Measurements from ENCODE around the gene TRMT61A.

The TRMT61A gene

GRCh38 chr14:103560691-103561090 lies 31.7 kb downstream of the TRMT61A start:
- H3K9ac ChIP-seq (ENCODE audit: low read length) = peak overlapping the region; percentile 98
- peaks cover 87% of the 10 kb centered on the region for H3K79me2 ChIP-seq (ENCODE audit: insufficient read depth, low read length)
- TF ChIP-seq EZH2phosphoT487 (conservative IDR thresholded peaks at IDR 0.05; ENCODE audit: low read length) = no peak
- TF ChIP-seq, protein P1, sequence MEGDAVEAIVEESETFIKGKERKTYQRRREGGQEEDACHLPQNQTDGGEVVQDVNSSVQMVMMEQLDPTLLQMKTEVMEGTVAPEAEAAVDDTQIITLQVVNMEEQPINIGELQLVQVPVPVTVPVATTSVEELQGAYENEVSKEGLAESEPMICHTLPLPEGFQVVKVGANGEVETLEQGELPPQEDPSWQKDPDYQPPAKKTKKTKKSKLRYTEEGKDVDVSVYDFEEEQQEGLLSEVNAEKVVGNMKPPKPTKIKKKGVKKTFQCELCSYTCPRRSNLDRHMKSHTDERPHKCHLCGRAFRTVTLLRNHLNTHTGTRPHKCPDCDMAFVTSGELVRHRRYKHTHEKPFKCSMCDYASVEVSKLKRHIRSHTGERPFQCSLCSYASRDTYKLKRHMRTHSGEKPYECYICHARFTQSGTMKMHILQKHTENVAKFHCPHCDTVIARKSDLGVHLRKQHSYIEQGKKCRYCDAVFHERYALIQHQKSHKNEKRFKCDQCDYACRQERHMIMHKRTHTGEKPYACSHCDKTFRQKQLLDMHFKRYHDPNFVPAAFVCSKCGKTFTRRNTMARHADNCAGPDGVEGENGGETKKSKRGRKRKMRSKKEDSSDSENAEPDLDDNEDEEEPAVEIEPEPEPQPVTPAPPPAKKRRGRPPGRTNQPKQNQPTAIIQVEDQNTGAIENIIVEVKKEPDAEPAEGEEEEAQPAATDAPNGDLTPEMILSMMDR (IDR thresholded peaks at IDR 0.05; ENCODE audit: insufficient read depth, low read length, poor library complexity, severe bottlenecking) = no peak
- H3K36me3 ChIP-seq (ENCODE audit: low read length) = peaks cover 13% of the 10 kb centered on the region
- H3K27me3 ChIP-seq (ENCODE audit: low read length) = no peaks in the 10 kb centered on the region
- H4K20me1 ChIP-seq (ENCODE audit: low read depth, low read length) = peaks cover 19% of the 10 kb centered on the region; the same call in 1 of the 2 replicates
- H3F3A ChIP-seq (ENCODE audit: insufficient read depth) = peaks cover 13% of the 10 kb centered on the region; the same call in 1 of the 2 replicates
- no peaks in the 10 kb centered on the region for H3K9me2 ChIP-seq (replicated peaks; ENCODE audit: insufficient read depth, low read length)
- no peaks in the 10 kb centered on the region for H3K9me3 ChIP-seq (ENCODE audit: insufficient read depth, low read length)
- peak overlapping the region; percentile 95 for H3K4me3 ChIP-seq (ENCODE audit: insufficient read depth, low read length, poor library complexity, severe bottlenecking)
- H3K27ac ChIP-seq (ENCODE audit: low read depth, low read length) = no peak overlapping the region
- peak overlapping the region; percentile 99 for H3K4me2 ChIP-seq (ENCODE audit: low read depth, low read length, poor library complexity, severe bottlenecking)
- H2AFZ ChIP-seq (ENCODE audit: low read depth, low read length, severe bottlenecking) = no peak overlapping the region

DNA sequence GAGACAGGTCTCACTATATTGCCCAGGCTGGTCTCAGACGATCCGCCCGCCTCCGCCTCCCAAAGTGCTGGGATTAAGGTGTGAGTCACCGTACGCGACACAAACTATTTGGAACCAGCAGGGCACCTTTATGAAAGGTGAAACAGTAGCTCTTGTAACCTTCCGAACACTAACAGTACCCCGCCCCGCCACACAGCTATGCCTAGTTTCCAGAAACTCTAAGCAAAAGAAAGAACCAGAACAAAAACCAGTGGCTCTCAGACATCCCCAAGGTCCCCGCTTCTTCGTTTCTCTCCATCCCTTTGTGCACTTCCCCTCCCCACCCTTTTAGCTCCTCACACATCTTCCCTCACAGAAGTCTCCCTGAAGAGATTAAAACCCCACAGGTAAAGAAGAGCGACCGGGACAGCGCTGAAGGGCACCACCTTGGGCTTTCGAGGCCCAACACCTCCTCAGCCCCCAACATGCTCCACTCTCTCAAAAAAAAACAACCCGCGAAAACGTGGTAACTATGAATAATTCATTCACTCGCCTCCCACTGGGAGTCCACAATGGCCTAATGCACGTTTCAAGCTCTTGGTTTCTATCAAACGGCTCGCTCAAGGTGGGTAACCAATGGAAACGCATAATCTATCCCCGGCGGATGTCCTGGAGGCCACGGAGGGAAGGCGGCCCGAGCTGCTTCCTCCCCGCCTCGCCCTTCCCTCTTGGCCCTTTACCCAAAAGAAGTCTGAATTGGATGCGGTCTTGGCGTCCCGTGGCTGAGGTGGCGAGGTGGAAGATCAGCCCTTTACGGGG lies 32.6 kb downstream of the TRMT61A start:
- Histone ChIP-seq H3K27ac (ENCODE audit: low read depth, low read length) (peak overlapping the region; percentile 85), H3K4me2 (ENCODE audit: low read depth, low read length, poor library complexity, severe bottlenecking) (peak overlapping the region; percentile 99), H4K20me1 (ENCODE audit: low read depth, low read length) (peaks cover 19% of the 10 kb centered on the region; the same call in 1 of the 2 replicates), H3K9ac (ENCODE audit: low read length) (peak overlapping the region; percentile 98), H3K9me3 (ENCODE audit: insufficient read depth, low read length) (no peaks in the 10 kb centered on the region), H3K36me3 (ENCODE audit: low read length) (peaks cover 13% of the 10 kb centered on the region), H3K79me2 (ENCODE audit: insufficient read depth, low read length) (peaks cover 92% of the 10 kb centered on the region), H3F3A (ENCODE audit: insufficient read depth) (peaks cover 13% of the 10 kb centered on the region; the same call in 1 of the 2 replicates), H2AFZ (ENCODE audit: low read depth, low read length, severe bottlenecking) (peak overlapping the region; percentile 87), H3K4me3 (ENCODE audit: insufficient read depth, low read length, poor library complexity, severe bottlenecking) (peak overlapping the region; percentile 95), H3K9me2 (replicated peaks; ENCODE audit: insufficient read depth, low read length) (no peaks in the 10 kb centered on the region), H3K27me3 (ENCODE audit: low read length) (no peaks in the 10 kb centered on the region)
- TF ChIP-seq, protein P1 (IDR thresholded peaks at IDR 0.05; ENCODE audit: insufficient read depth, low read length, poor library complexity, severe bottlenecking) = no peak
- no peak for TF ChIP-seq EZH2phosphoT487 (conservative IDR thresholded peaks at IDR 0.05; ENCODE audit: low read length)

DNA sequence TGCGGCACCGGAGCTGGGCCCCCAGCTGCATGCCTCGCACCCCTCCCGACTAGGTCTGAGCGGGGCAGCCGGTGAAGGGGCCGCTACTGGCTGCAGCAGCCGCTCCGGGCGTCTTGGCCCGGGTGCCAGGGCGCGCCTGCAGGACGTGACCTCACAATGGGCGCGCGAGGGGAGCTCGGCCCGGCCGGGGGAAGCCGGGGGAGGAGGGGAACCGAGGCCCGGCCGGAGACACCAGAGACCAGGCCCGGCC lies 33.1 kb downstream of the TRMT61A start:
- H3K79me2 ChIP-seq (ENCODE audit: insufficient read depth, low read length) = peaks cover 91% of the 10 kb centered on the region
- peaks cover 13% of the 10 kb centered on the region for H3K36me3 ChIP-seq (ENCODE audit: low read length)

More for the DNA sequence above, 33.1 kb downstream of the TRMT61A start:
- Histone ChIP-seq H3K9me3 (ENCODE audit: insufficient read depth, low read length) (no peaks in the 10 kb centered on the region), H3K4me2 (ENCODE audit: low read depth, low read length, poor library complexity, severe bottlenecking) (peak overlapping the region; percentile 99), H3K27ac (ENCODE audit: low read depth, low read length) (peak overlapping the region; percentile 85), H3K9me2 (replicated peaks; ENCODE audit: insufficient read depth, low read length) (no peaks in the 10 kb centered on the region), H3K4me3 (ENCODE audit: insufficient read depth, low read length, poor library complexity, severe bottlenecking) (peak overlapping the region; percentile 95), H3F3A (ENCODE audit: insufficient read depth) (peaks cover 8% of the 10 kb centered on the region; the same call in 1 of the 2 replicates), H3K9ac (ENCODE audit: low read length) (peak overlapping the region; percentile 98), H4K20me1 (ENCODE audit: low read depth, low read length) (peaks cover 19% of the 10 kb centered on the region; the same call in 1 of the 2 replicates), H2AFZ (ENCODE audit: low read depth, low read length, severe bottlenecking) (peak overlapping the region; percentile 87), H3K27me3 (ENCODE audit: low read length) (no peaks in the 10 kb centered on the region)
- TF ChIP-seq EZH2phosphoT487 (conservative IDR thresholded peaks at IDR 0.05; ENCODE audit: low read length) = no peak
- TF ChIP-seq, protein P1 (IDR thresholded peaks at IDR 0.05; ENCODE audit: insufficient read depth, low read length, poor library complexity, severe bottlenecking) = no peak

All from SU-DHL-6 (cell line).